H9 (cell line): ENCODE data around the gene PGBD5. TPM values are rescaled to one million over a fixed set of nuclear protein-coding genes. Genes with fewer than 3 reads are reported as not detected.

Experiments used
- DNase-seq: peaks from one replicate; pipeline ENCODE4 v3.0.0-alpha.2; 2017
- H2AFZ ChIP-seq: one replicate; pipeline ENCODE4 v1.6.1; 2013; ENCODE audit warnings: mild to moderate bottlenecking, low read length, control low read depth, moderate library complexity
- H2AK5ac ChIP-seq: 2 replicates; pipeline ENCODE4 v1.6.1; 2013; ENCODE audit warnings: low read length, control low read depth, mixed read lengths; ENCODE audit not compliant: insufficient read length
- H2BK120ac ChIP-seq: one replicate; pipeline ENCODE4 v1.6.1; 2013; ENCODE audit warnings: low read depth, mild to moderate bottlenecking, low read length, control low read depth, inconsistent platforms; ENCODE audit not compliant: poor library complexity, severe bottlenecking
- H2BK12ac ChIP-seq: 2 replicates; pipeline ENCODE4 v1.6.1; 2013; ENCODE audit warnings: low read length, control low read depth, mixed read lengths, low read depth; ENCODE audit not compliant: insufficient read length
- H2BK15ac ChIP-seq: 2 replicates; pipeline ENCODE4 v1.6.1; 2013; ENCODE audit warnings: low read depth, low read length, control low read depth
- H2BK20ac ChIP-seq: one replicate; pipeline ENCODE4 v1.6.1; 2013; ENCODE audit warnings: low read depth, mild to moderate bottlenecking, low read length, control low read depth, inconsistent platforms; ENCODE audit not compliant: poor library complexity, severe bottlenecking
- H2BK5ac ChIP-seq: 2 replicates; pipeline ENCODE4 v1.6.1; 2013; ENCODE audit warnings: low read length, control low read depth, mixed read lengths; ENCODE audit not compliant: insufficient read length
- H3K14ac ChIP-seq: 2 replicates; pipeline ENCODE4 v1.6.1; 2013; ENCODE audit warnings: low read length, control low read depth; ENCODE audit not compliant: insufficient read depth
- H3K18ac ChIP-seq: 2 replicates; pipeline ENCODE4 v1.6.1; 2013; ENCODE audit warnings: low read depth, mild to moderate bottlenecking, mixed read lengths, low read length, control low read depth; ENCODE audit not compliant: insufficient read length
- H3K23ac ChIP-seq: 2 replicates; pipeline ENCODE4 v1.6.1; 2013; ENCODE audit warnings: low read length, control low read depth, mixed read lengths, low read depth; ENCODE audit not compliant: insufficient read length
- H3K23me2 ChIP-seq: 2 replicates; pipeline ENCODE4 v1.6.1; 2013; ENCODE audit warnings: low read depth, mild to moderate bottlenecking, mixed read lengths, low read length, control low read depth; ENCODE audit not compliant: insufficient read length, poor library complexity, severe bottlenecking
- H3K27ac ChIP-seq: 2 replicates; pipeline ENCODE4 v1.5.1; 2013; ENCODE audit warnings: low read length, control low read depth, mixed read lengths, low read depth; ENCODE audit not compliant: insufficient read length
- H3K27me3 ChIP-seq: 2 replicates; pipeline ENCODE4 v1.6.1; 2013; ENCODE audit warnings: low read length, control low read depth, inconsistent platforms; ENCODE audit not compliant: insufficient read depth
- H3K4ac ChIP-seq: 2 replicates; pipeline ENCODE4 v1.6.1; 2013; ENCODE audit warnings: low read depth, mild to moderate bottlenecking, control low read depth, inconsistent platforms, low read length, moderate library complexity
- H3K4me1 ChIP-seq: 2 replicates; pipeline ENCODE4 v1.6.1; 2013; ENCODE audit warnings: low read length, control low read depth, inconsistent platforms; ENCODE audit not compliant: insufficient read depth
- H3K4me2 ChIP-seq: 2 replicates; pipeline ENCODE4 v1.6.1; 2013; ENCODE audit warnings: low read length, control low read depth, mixed read lengths; ENCODE audit not compliant: insufficient read length, insufficient read depth
- H3K56ac ChIP-seq: 2 replicates; pipeline ENCODE4 v1.6.1; 2013; ENCODE audit warnings: low read depth, mild to moderate bottlenecking, mixed read lengths, low read length, control low read depth; ENCODE audit not compliant: insufficient read length
- H3K79me1 ChIP-seq: 2 replicates; pipeline ENCODE4 v1.6.1; 2013; ENCODE audit warnings: low read depth, mild to moderate bottlenecking, moderate library complexity, low read length, control low read depth, inconsistent platforms; ENCODE audit not compliant: insufficient read depth, poor library complexity, severe bottlenecking
- H3K79me2 ChIP-seq: 2 replicates; pipeline ENCODE4 v1.6.1; 2013; ENCODE audit warnings: low read length, control low read depth, inconsistent platforms; ENCODE audit not compliant: insufficient read depth
- H3K9ac ChIP-seq: 2 replicates; pipeline ENCODE4 v1.6.1; 2013; ENCODE audit warnings: low read length, control low read depth, mixed read lengths; ENCODE audit not compliant: insufficient read length; ENCODE audit errors: extremely low read depth
- H3K9me3 ChIP-seq: one replicate; pipeline ENCODE4 v1.6.1; 2013; ENCODE audit warnings: low read depth, low read length, inconsistent platforms; ENCODE audit not compliant: control insufficient read depth
- H3T11ph ChIP-seq: one replicate; pipeline ENCODE4 v1.6.1; 2013; ENCODE audit warnings: mild to moderate bottlenecking, low read length, control low read depth, inconsistent platforms
- H4K20me1 ChIP-seq: one replicate; pipeline ENCODE4 v1.6.1; 2013; ENCODE audit not compliant: control insufficient read depth, insufficient read length, insufficient read depth
- H4K5ac ChIP-seq: 2 replicates; pipeline ENCODE4 v1.6.1; 2013; ENCODE audit warnings: low read depth, mild to moderate bottlenecking, mixed read lengths, low read length, control low read depth; ENCODE audit not compliant: insufficient read length
- H4K8ac ChIP-seq: replicated peaks from 2 replicates; pipeline ENCODE4 v1.6.1; 2013; ENCODE audit warnings: low read length, control low read depth, mixed read lengths, low read depth; ENCODE audit not compliant: insufficient read length
- H4K91ac ChIP-seq: 2 replicates; pipeline ENCODE4 v1.6.1; 2013; ENCODE audit warnings: low read depth, mild to moderate bottlenecking, moderate library complexity, mixed read lengths, low read length, control low read depth; ENCODE audit not compliant: insufficient read length
- H3K27ac Mint-ChIP-seq, 3 experiments: 2 replicates in 2 of 3; 3 replicates in 1 of 3; pipeline ENCODE4 v1.8.0; 2020 to 2021; ENCODE audit warnings: mixed read lengths in 3 of 3, mild to moderate bottlenecking in 1 of 3, moderate library complexity in 1 of 3
- H3K27me3 Mint-ChIP-seq: 2 replicates; pipeline ENCODE4 v1.8.0; 2021; ENCODE audit warnings: low read depth, mild to moderate bottlenecking, moderate library complexity, mixed read lengths
- H3K36me3 Mint-ChIP-seq, 3 experiments: 2 replicates in 2 of 3; 3 replicates in 1 of 3; pipeline ENCODE4 v1.8.0; 2020 to 2021; ENCODE audit warnings: low read depth in 3 of 3, mixed read lengths in 3 of 3; ENCODE audit not compliant: insufficient read depth in 1 of 3
- H3K4me1 Mint-ChIP-seq, 2 experiments: 2 replicates each; pipeline ENCODE4 v1.8.0; 2020; ENCODE audit warnings: mixed read lengths in 2 of 2
- H3K4me3 Mint-ChIP-seq, 2 experiments: 2 replicates in 1 of 2; 3 replicates in 1 of 2; pipeline ENCODE4 v1.8.0; 2020 to 2021; ENCODE audit warnings: mild to moderate bottlenecking in 2 of 2, mixed read lengths in 2 of 2, moderate library complexity in 1 of 2
- H3K9me3 Mint-ChIP-seq, 2 experiments: 2 replicates in 1 of 2; 3 replicates in 1 of 2; pipeline ENCODE4 v1.8.0; 2020; ENCODE audit warnings: mild to moderate bottlenecking in 2 of 2, mixed read lengths in 2 of 2, moderate library complexity in 1 of 2
- WGBS: extraction: QIAGEN DNeasy Blood & Tissue Kit; methylation state at CpG from one replicate; pipeline ENCODE4 v1.1.7; 2013; ENCODE audit warnings: missing lambda C conversion rate, low lambda C conversion rate, mixed read lengths; ENCODE audit not compliant: insufficient read length; ENCODE audit errors: extremely low coverage; 5-methylcytosine and 5-hydroxymethylcytosine counted together
- total RNA-seq: library from RNA; stranded (reverse); gene quantifications from 2 replicates; pipeline ENCODE4 v1.2.1, GENCODE V29; 2021
- TF ChIP-seq, protein P1 (sequence below): fragments of 200-600 bp; sonication (generic); conservative IDR thresholded peaks from 3 replicates; pipeline ENCODE4 v1.8.0; 2021; ENCODE audit warnings: antibody characterized with exemption, mild to moderate bottlenecking

PGBD5 gene
- total RNA-seq, 1 experiment from 2014 or later = 19.1 TPM

DNA sequence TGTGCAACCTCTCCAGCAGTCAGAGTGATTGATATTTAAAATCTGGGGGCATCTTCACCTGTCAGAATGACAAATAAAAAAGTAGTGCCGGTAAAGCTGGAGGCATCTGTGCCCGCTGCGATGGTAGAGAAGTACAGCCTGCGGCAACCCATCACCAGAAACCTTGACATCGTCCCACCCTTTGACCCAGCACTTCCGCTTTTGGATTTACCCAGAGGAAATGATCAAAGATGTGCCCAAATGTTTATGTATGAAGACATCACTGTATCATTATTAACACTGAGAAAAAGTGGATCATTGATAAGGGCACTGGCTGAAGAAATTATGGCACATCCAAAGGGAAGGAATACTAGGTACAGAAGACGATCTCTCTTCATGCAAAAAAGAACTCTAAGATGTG lies 96.0 kb downstream of the PGBD5 start:
- H2AK5ac ChIP-seq = no peak overlapping the region
- H4K20me1 ChIP-seq = no peaks in the 10 kb centered on the region
- no peak overlapping the region for H3K4ac ChIP-seq
- H3T11ph ChIP-seq = no peak overlapping the region
- H3K56ac ChIP-seq = no peak overlapping the region
- H3K27ac ChIP-seq = no peak overlapping the region
- peaks cover 5% of the 10 kb centered on the region for H3K4me1 ChIP-seq
- H3K36me3 Mint-ChIP-seq = peaks cover 19 to 27% (median 21%) of the 10 kb centered on the region in 3 experiments
- H3K4me2 ChIP-seq = no peak overlapping the region
- no peak overlapping the region for H3K27ac Mint-ChIP-seq
- H3K4me1 Mint-ChIP-seq = peaks cover 31 to 32% of the 10 kb centered on the region in 2 experiments
- H3K23ac ChIP-seq = no peak overlapping the region
- no peaks in the 10 kb centered on the region for H3K9me3 Mint-ChIP-seq
- no CpG with 5 or more reads among the region's 7 CpGs for WGBS
- no peak overlapping the region for H4K5ac ChIP-seq
- H4K8ac ChIP-seq = no peak overlapping the region
- no peaks in the 10 kb centered on the region for H3K9me3 ChIP-seq
- H2BK5ac ChIP-seq = no peak overlapping the region
- H3K79me1 ChIP-seq = no peaks in the 10 kb centered on the region
- no peak overlapping the region for H2BK120ac ChIP-seq
- peaks cover 3% of the 10 kb centered on the region for H3K23me2 ChIP-seq
- DNase-seq = no peak
- H3K4me3 Mint-ChIP-seq = no peak overlapping the region
- no peak overlapping the region for H3K18ac ChIP-seq
- no peaks in the 10 kb centered on the region for H3K79me2 ChIP-seq
- no peaks in the 10 kb centered on the region; the same call in 1 of the 2 replicates for H3K27me3 Mint-ChIP-seq
- H4K91ac ChIP-seq = no peak overlapping the region
- TF ChIP-seq, protein P1, sequence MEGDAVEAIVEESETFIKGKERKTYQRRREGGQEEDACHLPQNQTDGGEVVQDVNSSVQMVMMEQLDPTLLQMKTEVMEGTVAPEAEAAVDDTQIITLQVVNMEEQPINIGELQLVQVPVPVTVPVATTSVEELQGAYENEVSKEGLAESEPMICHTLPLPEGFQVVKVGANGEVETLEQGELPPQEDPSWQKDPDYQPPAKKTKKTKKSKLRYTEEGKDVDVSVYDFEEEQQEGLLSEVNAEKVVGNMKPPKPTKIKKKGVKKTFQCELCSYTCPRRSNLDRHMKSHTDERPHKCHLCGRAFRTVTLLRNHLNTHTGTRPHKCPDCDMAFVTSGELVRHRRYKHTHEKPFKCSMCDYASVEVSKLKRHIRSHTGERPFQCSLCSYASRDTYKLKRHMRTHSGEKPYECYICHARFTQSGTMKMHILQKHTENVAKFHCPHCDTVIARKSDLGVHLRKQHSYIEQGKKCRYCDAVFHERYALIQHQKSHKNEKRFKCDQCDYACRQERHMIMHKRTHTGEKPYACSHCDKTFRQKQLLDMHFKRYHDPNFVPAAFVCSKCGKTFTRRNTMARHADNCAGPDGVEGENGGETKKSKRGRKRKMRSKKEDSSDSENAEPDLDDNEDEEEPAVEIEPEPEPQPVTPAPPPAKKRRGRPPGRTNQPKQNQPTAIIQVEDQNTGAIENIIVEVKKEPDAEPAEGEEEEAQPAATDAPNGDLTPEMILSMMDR = no peak
- no peak overlapping the region for H2AFZ ChIP-seq
- H2BK15ac ChIP-seq = no peak overlapping the region
- no peak overlapping the region for H2BK20ac ChIP-seq
- no peaks in the 10 kb centered on the region for H3K27me3 ChIP-seq
- no peak overlapping the region for H2BK12ac ChIP-seq
- no peak overlapping the region for H3K9ac ChIP-seq
- no peak overlapping the region for H3K14ac ChIP-seq
